SK-N-MC (cell line): ENCODE results near the gene ALOX15B.

Experiments
- EZH2 ChIP-seq: fragments of 200-600 bp; sonication (generic); IDR thresholded peaks from one replicate; pipeline ENCODE4 v1.6.1; 2017; ENCODE audit warnings: antibody characterized with exemption
- FOXP2 ChIP-seq: optimal IDR thresholded peaks from 2 replicates; pipeline ENCODE3; 2011; ENCODE audit warnings: mild to moderate bottlenecking, moderate library complexity; ENCODE audit not compliant: insufficient read depth; ENCODE audit errors: extremely low read length, control extremely low read depth
- POLR2AphosphoS5 ChIP-seq: IDR thresholded peaks from 2 replicates; pipeline ENCODE4 v1.6.1; 2012; ENCODE audit warnings: mild to moderate bottlenecking, low read depth, low read length, borderline replicate concordance

- TF ChIP-seq EZH2 = no peak
- no peak for TF ChIP-seq POLR2AphosphoS5
- TF ChIP-seq FOXP2 = no peak
Observed at GRCh38 chr17:8014558-8014850, 24.4 kb upstream of the ALOX15B start.
